ENCODE measurements around the gene SWAP70. TPM values are rescaled to one million over a fixed set of nuclear protein-coding genes. Genes with fewer than 3 reads are reported as not detected.

SWAP70 gene
- total and polyA plus RNA-seq, 2 of the 13 experiments (the other 11 are each of a cell fraction or from before 2014, with no cell fraction given): 4.6 to 8.7 TPM

- no peak for TF ChIP-seq SMAD3 (CRISPR knock-in tag; IDR thresholded peaks at IDR 0.05)
- no peak for TF ChIP-seq NCOA5 (CRISPR knock-in tag; IDR thresholded peaks at IDR 0.05)
- TF ChIP-seq ZZZ3 (CRISPR knock-in tag; IDR thresholded peaks at IDR 0.05; ENCODE audit: borderline replicate concordance): no peak
- no peak for TF ChIP-seq ZNF747 (CRISPR knock-in tag; IDR thresholded peaks at IDR 0.05; ENCODE audit: borderline replicate concordance)
- TF ChIP-seq ZNF891 (CRISPR knock-in tag; IDR thresholded peaks at IDR 0.05): no peak
- TF ChIP-seq TBL1XR1 (IDR thresholded peaks at IDR 0.05; ENCODE audit: borderline replicate concordance, low read length, partially characterized antibody): no peak
Observed at GRCh38 chr11:9717719-9718118, 53.8 kb downstream of the SWAP70 start (continued).

- BruUV-seq (replicated peaks): no TSS peak
- TF ChIP-seq MATR3 (CRISPR knock-in tag; IDR thresholded peaks at IDR 0.05): no peak
- no peak for TF ChIP-seq TAF15 (IDR thresholded peaks at IDR 0.05; ENCODE audit: low read depth, low read length, poor library complexity, severe bottlenecking)
- TF ChIP-seq DBP (CRISPR knock-in tag; IDR thresholded peaks at IDR 0.05; ENCODE audit: not compliant biosample characterization): no peak
- no peak for TF ChIP-seq GATAD2A (CRISPR knock-in tag; IDR thresholded peaks at IDR 0.05)
- no peak for TF ChIP-seq NRL (CRISPR knock-in tag; IDR thresholded peaks at IDR 0.05; ENCODE audit: borderline replicate concordance)
- no peak for TF ChIP-seq SETDB1 (CRISPR knock-in tag; IDR thresholded peaks at IDR 0.05; ENCODE audit: borderline replicate concordance)
- TF ChIP-seq ZNF276 (CRISPR knock-in tag; IDR thresholded peaks at IDR 0.05; ENCODE audit: low read depth): no peak
- Histone ChIP-seq H3K27me3 (ENCODE audit: control insufficient read depth in 1 of 2, insufficient read depth in 2 of 2, low read length in 2 of 2) (no peaks in the 10 kb centered on the region), H3K9ac (ENCODE audit: insufficient read depth, low read depth, low read length) (no peak overlapping the region), H3K36me3 (replicated peaks in 1 of 2; ENCODE audit: control insufficient read depth in 1 of 2, insufficient read depth in 2 of 2, low read length in 2 of 2) (peaks cover 2% of the 10 kb centered on the region in 2 experiments; a peak in 2 of 5 replicates), H3K27ac (ENCODE audit: extremely low read length, insufficient read depth, low read length) (peak overlapping the region; percentile 16), H4K20me1 (ENCODE audit: insufficient read depth, low read length) (no peaks in the 10 kb centered on the region), H2AFZ (ENCODE audit: low read length) (no peak overlapping the region), H3K4me1 (ENCODE audit: insufficient read depth, low read length) (peaks cover 26% of the 10 kb centered on the region), H3K79me2 (ENCODE audit: insufficient read depth, low read length) (no peaks in the 10 kb centered on the region), H3K9me3 (ENCODE audit: low read length) (no peaks in the 10 kb centered on the region), H3K4me3 (replicated peaks in 1 of 3; ENCODE audit: insufficient read depth in 1 of 3, low read depth in 2 of 3, low read length in 3 of 3) (no peak overlapping the region), H3K4me2 (ENCODE audit: low read depth, low read length) (no peak overlapping the region; the same call in 1 of the 2 replicates)
- POLR2A ChIA-PET: no interaction called here
- ATAC-seq (peak; percentile 42; the same call in 1 of the 3 replicates), FAIRE-seq (no peak), DNase-seq (ENCODE audit: low spot score) (peak; percentile 16)
- intact Hi-C loops (cut with micrococcal nuclease; ENCODE audit: unreplicated experiment) (no loop called here), in situ Hi-C loops (cut with HindIII; ENCODE audit: extremely low pct_ligation_motif_present, low pct_unique_long_range_greater_than_20kb) (no loop called here)
- CTCF ChIA-PET (ENCODE audit: low intra/inter-chr PET ratio, low total read pairs): no interaction called here
Observed at GRCh38 chr11:9718147-9718546, 54.3 kb downstream of the SWAP70 start.
